SIG-M5 (cell line): ENCODE data around the gene METAP2.

ENCODE experiments used
- DNase-seq: peaks from one replicate; lab custom pipeline; 2025; lab: John Stamatoyannopoulos, UW

Gene METAP2

DNA sequence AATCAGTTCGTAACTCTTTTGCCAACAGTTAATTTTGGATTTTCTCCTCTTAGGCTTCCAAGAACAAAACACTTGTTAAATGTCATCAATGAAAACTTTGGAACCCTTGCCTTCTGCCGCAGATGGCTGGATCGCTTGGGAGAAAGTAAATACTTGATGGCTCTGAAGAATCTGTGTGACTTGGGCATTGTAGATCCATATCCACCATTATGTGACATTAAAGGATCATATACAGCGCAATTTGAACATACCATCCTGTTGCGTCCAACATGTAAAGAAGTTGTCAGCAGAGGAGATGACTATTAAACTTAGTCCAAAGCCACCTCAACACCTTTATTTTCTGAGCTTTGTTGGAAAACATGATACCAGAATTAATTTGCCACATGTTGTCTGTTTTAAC, 39.6 kb downstream of the METAP2 start:
- DNase-seq: no peak

DNA sequence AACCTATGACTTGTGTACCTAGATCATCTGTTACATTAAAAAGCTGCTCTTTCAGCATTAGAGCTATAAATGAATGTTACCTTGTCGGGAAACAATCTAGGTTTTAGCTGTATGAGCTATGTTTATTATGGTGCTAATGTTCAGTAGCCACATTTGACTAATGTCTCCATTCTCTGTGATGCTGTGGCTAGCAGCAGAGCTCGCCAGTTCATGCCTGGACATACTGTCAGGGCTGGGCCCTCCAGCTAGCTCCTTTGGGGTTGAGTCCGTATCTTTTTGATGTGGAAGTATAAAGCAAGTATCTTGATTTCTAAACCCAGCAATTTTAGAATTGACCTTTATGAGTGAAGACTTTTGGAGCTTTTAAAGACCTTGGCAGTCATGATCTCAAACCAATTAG, 41.2 kb downstream of the METAP2 start:
- DNase-seq: no peak

DNA sequence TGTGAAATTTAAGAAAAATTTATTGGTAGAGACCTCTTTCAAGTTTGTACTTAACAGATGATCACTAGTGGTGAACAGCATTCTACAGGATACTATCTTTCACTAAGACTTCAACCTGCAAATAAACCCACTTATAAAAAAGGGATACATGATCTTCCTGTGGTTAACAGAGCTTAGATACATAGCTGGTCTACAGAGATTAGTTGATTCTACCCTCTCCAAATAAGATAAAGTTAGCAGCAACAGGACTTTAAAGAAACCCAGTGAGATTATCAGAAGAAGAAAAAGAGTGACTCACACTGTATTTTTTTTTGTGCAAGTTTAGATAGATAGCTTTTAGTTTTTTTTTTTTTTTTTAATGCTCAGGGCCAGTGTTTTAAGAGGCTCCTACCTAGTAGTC, 42.8 kb downstream of the METAP2 start:
- no peak for DNase-seq

DNA sequence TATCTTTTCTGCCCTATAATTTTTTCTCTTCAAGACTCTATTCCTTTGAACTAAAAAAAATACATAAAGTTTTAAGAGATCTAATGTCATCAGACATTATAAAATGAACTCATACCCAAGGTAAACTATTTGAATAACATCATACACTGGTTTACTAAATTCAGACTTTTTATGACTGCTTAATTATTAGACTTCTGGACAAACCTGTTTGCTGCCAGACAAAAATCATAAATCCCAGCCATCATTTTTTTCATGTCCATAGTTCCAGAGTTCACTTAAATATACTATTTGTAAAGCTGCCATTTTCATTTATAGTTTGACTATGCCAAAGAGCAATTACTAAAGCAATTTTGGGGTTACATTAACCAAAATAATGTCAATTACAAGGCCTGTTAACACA, 43.3 kb downstream of the METAP2 start:
- DNase-seq: no peak

DNA sequence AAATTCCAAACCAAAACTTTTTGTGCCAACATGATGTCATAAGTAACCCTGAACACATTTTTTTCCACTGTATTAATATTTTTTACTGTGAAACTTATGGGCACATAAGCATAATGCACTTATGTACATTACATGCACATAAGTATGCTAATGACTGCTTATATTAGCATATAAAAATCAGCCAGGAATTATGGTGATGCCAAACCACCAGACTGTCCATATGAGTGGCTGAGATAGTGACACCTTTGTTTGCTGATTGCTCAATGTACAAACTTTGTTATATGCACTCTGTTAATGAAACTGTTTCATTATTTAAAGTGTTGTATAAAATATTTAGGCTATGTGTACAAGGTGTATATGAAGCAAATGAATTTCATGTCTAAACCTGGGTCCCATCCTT, 45.0 kb downstream of the METAP2 start:
- DNase-seq: no peak

DNA sequence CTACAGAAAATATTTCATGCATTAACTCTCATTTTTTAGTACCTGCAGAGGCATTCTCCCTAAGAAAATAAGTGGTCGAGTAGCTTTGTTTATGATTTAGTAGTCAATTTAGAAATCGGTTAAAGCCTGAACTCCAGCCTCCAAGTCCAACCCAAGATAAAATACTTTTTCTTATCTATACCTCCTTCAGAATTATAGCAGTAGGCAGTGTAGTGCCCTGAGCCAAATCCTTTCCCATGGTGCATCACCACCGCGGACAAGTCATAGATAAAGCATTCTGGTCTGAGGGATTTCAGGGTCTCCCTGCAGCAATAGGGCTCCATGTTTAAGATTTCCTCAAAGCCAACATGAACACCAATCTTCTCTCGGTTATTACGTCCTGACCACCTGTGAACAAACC, 46.9 kb downstream of the METAP2 start:
- DNase-seq: no peak

DNA sequence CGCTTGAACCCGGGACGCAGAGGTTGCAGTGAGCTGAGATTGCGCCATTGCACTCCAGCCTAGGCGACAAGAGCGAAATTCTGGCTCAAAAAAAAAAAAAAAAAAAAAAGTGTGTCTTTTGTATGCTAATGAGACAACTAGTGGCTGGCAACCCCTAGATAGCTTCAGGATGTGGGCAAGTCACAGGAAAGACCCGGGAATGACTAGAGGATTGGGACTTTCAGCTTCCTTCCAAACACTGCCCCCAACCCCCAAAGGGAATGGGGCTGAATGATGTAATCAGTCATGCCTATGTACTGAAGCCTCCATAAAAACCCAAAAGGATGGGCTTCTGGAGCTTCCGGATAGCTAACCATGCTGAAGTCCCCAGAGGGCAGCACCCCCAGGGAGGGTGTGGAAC, 48.7 kb downstream of the METAP2 start:
- no peak for DNase-seq

DNA sequence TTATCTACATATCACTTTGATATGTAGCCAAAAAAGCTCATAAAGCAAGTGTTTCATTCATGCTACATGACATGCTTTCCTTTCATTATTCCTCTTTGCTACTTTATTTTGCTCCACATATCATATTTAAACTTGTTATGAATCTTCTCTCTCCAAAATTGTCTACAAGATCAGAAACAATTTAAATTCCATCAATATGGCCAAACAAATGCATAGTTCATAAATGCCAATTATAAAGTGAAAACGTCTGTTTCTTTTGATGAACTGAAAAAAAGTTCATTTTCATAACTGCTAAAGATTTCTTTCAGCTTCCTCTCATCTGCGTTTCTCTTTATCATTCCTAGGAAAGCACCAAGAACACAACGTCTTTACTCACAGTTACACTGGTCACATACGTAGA, 54.5 kb downstream of the METAP2 start:
- no peak for DNase-seq

DNA sequence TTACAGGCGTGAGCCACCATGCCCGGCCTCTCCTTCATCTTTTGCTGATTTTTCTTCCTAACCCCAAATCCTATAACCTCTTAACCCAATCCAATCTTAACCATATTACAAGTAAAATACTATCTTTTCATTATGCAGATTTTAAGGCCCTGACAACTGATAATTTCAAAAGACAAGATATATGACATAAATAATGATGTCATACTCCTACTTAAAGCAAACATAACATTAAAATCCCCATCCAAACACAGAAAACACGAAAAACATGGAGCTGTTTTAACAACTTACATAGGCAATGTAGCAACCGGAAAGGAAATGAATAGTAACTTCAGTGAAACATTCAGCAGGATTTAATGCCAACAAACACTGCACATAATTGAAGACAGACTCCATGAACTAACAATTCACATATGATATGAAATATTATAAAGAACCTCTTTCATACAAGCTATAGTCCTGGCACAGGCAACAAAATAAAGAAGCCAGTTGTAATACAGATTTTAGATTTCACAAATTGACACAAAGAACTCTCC, 55.8 kb downstream of the METAP2 start:
- DNase-seq: no peak

DNA sequence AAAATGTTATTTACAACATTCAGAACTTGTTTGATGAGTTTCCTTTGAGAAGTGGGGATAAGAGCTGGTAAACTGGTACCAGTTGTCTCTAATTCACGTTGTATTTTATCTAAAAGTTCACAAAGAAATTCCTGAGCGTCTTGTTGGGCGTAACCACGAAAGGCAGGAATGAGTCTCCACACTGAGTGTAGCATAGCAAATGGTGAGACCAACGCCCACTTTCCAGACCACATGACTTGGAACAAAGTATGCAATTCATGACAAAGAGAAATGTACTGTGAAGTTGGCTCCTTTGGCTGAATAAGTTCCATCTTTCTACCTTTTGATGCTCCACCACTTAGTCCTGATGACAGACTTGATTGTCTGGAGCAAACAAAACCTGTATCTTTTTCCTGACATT, 58.9 kb downstream of the METAP2 start:
- no peak for DNase-seq

DNA sequence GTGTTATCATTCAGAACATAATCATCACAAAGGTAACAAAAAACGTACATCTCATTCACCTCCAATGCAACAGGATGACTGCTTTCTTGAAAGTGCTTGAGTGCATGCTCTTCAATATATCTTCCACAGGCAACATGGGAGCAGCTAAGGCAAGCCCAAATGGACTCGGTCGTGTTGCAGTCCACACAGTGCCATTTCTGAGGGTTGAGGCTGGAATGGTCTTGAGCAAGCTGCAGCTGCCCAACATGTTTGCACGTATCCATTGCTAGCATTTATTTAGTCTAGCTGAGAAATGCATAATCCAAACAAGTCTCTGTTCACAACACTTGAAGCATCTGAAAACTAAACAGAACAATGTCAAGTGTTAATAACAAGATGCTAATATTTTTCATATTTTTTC, 60.0 kb downstream of the METAP2 start:
- no peak for DNase-seq

DNA sequence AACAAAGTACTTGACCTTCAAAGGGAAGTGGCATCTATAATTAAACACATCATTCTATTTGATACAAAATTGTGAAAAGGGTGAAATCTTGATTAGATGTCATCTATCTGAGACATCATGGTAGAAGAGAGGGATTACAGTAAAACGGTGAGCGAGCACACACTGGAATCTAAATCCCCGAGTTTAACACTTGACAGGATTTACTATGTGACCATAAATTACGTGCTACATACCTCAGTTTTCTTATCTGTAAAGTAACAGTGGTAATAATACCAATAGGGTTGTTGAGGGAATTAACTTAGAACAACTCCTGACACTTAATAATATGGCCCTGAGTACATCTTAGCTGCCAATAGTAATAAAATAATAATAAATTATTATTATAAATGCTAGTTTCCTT, 64.1 kb downstream of the METAP2 start:
- DNase-seq: no peak

DNA sequence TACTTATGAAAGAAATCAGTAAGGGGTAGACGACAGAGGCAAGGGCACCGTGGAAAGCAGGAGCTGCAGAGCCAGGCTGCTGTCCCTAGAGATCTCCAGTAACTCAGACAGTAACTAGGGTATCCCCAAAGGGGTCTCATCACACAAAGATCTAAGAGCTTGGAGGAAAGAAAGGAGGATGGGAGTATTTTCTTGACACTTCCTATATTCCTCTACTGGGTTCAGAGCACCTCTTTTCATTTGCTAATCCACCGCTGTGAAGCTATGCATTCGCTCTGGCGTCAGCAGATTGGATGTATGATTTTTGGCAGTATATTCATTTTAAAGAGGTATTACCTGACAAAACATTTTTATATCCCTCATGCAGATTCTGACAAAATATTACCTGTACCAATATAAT, 64.7 kb downstream of the METAP2 start:
- no peak for DNase-seq

DNA sequence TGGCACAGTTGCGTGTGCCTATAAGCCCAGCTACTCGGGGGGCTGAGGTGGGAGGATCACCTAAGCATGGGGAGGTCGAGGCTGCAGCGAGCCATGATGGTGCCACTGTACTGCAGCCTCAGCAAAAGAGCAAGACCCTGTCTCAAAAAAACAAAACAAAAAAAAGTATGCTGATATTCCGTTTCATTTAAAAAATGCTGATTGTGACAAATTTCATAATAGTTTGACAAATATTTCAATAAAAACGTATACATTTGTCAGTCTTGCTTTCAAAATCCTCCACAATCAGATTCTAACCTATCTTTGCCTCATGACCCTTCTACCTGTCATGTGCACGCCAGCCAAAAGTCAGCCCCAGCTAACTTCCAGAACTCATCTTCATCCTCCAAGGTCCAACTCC, 67.5 kb downstream of the METAP2 start:
- DNase-seq: no peak

DNA sequence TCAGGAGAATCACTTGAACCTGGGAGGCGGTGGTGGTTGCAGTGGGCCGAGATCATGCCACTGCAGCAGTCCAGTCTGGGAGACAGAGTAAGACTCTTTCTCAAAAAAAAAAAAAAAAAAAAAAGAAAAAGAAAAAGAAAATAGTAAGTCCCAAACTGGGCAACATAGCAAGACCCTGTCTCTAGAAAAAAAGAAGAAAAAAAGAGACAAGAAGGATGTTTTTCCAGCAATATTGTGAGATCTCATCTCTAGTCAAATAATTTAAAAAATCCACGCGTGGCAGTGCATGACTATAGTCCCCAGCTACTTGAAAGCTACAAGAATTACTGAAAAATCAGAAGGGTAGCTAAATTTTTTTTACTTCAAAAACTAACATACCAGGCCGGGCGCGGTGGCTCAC, 69.4 kb downstream of the METAP2 start:
- no peak for DNase-seq

DNA sequence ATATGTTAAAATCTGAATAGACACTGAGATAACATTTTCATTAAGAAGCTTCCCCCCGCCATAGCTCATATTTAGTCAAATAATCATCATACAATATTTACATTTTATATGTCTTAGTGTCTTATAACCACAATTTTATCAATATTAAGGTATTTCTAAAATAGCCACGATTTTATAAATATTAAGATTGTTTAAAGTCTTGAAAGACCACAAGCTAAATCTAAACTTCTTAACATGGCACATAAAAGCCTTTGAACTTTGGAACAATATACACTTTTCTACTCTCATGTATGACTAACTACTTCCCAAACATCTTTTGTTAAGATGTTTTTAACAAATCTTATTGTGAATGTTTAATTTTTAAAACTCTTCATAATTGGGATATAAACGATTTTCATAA, 70.8 kb downstream of the METAP2 start:
- DNase-seq: no peak

DNA sequence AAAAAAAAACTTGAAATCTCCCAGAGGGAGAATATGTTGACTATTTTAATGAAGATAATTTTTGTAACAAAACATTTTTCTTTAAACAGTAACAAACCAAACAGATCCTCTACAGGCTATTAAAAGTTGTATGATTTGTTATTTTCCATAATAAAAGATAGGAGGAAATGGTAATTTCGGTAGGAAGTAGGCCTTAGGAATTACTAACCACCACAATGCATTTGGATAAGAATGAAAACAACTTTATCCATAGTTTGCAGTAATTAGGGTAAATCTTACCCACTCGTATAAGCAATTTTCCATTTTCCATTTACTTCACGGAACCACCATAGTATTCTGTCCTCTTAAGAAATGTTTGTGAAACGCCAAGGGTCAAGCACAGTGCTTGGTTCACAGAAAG, 71.4 kb downstream of the METAP2 start:
- DNase-seq: no peak

DNA sequence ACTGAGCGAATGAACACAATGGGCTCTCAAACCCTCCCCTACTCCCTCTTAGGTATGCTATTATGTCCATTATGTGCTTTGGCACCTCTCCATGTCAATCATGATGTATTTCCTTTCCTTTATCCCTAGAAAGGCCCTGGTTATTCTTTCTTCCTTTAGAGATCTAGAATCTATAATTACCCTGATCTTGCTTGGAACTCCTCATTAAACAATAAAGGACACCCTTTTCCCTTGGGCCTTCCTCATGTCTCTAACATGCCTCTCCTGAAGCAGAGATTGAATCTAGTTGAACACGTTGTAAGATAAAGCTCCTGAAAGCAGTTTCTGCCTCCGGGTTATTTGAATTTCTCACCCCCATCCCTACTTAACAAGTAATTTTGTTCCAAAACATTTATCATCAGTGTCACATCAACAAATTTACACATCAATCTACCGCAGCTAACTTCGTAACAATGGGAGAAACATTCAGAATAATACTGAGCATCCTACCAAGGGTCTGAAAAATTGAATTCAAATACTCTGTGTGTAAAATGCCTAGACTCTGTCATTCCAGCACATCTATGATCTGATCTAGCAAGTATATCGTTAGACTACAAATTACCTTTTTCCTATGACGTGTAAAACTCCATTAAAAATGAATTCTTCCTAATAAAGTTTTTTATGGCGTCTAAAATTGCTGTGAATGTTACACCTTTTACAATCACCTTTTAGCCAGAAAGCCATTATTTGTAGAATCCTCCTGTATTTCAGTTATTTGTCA, 72.0 kb downstream of the METAP2 start:
- DNase-seq: no peak

DNA sequence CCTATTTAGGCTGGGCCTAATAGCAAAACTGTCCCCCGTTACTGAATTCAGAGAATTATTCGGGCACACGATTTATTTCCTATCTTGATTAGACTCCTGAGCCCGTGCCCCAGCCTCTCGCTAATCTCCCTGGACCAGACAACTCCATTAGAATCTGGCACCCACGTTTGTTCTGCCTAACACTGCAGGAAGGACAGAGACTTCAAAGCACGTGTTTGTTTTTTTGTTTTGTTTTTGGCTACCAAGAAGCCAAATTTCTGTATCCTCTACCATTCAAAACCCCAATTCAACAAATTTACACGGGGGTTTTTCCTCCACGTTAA, 72.5 kb downstream of the METAP2 start:
- no peak for DNase-seq

DNA sequence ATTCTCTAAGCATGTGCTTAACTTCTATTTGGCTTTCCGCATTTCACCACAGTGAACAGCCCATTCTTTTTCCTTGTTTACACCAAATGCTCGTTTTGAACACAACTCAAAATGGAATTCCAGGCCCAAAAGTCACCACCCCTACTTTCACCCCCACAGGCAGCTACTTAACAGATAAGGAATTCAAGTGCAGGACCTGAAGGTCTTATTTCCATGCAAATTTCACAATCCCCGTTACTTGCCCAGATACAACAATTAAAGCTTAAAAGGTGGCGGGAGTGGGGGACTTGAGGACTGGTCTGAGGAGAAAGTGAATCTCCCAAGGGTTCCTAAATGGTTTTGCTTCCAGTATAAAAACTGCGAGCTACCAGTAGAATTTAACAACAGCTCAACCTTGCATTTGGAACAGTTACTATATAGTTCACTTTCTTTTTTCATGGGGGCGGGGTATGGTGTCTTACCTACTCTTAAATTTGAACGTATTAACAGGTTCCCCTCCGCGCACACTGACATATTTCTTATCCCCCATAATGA, 73.6 kb downstream of the METAP2 start:
- no peak for DNase-seq

DNA sequence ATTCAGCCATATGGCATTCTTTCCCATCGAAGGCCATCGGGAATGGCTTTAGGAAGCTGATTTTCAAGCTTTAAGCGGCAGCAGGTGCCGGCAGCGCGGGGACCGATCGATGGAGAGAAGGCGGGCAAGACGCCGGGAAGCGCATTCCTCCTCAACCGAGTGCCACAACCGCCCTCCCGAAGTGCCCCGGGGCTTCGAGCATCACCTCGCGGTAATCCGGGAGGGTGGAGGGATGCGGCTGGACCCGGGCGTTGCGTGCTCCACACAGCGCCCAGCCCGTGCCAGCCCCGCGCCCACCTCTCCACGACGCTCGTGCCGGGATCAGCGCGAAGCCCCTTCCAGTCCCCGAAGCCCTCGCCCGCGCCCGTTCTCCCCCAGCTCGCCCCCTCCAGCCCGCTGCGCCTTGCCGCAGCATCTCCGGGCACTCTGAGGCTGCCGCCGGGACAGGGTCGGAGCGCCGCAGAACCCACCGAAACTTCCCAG, 74.1 kb downstream of the METAP2 start:
- no peak for DNase-seq

DNA sequence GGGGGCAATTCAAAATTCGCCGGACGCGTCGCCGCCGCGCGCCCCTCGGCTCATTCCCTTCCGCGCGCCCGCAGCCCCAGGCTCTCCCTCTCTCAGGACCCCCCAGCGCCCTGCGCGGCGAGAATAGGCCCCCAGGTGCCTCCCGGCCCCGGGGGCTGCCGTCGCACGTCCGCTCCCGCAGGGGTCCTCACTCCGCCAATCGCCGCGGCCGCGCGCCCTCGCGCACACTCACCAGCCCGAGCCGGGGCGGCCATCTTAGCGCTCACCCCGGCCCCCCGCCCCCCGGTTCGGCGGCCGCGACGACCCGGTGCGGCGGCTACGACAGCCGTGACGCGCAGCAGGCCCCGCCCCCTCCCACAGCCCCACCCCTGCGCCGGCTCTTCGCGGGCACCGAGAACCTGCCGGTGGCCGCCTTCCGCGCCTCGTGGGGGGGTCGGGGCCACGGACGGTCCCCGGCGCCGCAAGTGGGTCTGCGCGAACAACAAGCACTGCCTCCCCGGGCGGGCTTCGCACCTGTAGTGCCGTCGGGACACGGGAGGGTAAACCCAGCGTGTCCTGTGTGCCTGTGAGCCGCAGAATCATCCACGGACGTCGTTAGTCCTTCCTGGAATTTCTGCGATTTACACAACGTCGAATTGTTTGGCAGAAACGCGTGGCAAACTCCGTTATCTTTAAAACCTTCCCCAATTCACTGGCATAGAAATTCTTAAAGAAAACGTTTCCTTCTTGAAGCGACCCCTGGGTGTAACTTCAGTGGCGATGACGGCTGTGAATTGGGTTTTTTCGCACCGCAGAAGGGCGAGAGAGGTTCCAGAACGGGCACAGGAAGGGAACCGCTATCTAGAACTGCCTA, 74.8 kb downstream of the METAP2 start:
- DNase-seq: no peak
